ENCODE measurements around the gene LARGE1.

The LARGE1 gene

DNA sequence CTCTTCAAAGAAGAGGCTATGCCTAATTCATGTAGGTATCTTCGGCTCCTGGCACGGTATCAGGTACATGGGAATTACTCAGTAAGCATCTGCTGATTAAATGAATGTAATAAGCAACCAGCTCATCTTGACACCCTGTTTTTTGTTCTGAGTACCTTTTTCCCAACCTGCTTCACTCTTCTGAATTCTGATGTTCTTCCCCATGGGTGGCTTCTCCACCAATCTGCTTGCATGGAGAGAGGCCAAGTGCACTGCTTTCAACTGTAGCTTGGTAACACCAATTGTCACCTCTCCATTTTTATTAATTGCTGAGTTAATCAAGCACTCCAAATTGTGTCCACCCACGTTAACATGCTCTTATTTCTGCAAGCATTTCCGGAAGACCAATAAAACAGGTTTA is 40.5 kb downstream of the LARGE1 start:
- DNase-seq (ENCODE audit: low spot score) = no peak
- TF ChIP-seq CTCF (IDR thresholded peaks at IDR 0.05; ENCODE audit: borderline replicate concordance, control extremely low read depth, extremely low read depth, insufficient read depth, missing control alignments) = no peak
- in situ Hi-C loops (cut with MboI; ENCODE audit: low sequenced_read_pairs, unreplicated experiment) = no loop called here

DNA sequence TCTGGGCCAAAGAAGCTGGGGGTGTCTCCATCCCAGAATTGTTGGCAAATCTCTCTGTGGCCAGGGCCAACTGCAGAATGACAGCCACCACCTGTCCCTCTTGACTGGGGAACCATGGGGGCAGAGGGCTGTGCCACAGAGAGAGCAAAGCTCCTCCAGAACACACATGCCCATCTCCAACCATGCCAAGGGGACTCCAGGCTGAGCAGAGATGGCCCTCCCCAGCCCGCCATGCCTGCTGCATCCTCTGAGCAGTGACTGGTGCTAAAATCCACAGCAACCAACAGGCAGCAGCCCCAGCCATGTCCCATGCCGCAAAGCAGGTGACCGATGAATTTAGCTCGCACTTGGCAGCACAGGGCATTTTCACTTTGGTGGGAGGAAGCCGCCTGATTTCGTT is 45.0 kb downstream of the LARGE1 start:
- in situ Hi-C loops (cut with MboI; ENCODE audit: low sequenced_read_pairs, unreplicated experiment) = no loop called here
- no peak for TF ChIP-seq CTCF (IDR thresholded peaks at IDR 0.05; ENCODE audit: borderline replicate concordance, control extremely low read depth, extremely low read depth, insufficient read depth, missing control alignments)
- DNase-seq (ENCODE audit: low spot score) = no peak

GRCh38 chr22:33874206-33874605 is 46.1 kb downstream of the LARGE1 start:
- no peak for TF ChIP-seq CTCF (IDR thresholded peaks at IDR 0.05; ENCODE audit: borderline replicate concordance, control extremely low read depth, extremely low read depth, insufficient read depth, missing control alignments)
- DNase-seq (ENCODE audit: low spot score) = no peak
- in situ Hi-C loops (cut with MboI; ENCODE audit: low sequenced_read_pairs, unreplicated experiment) = no loop called here

- in situ Hi-C loops (cut with MboI; ENCODE audit: low sequenced_read_pairs, unreplicated experiment) = no loop called here
- TF ChIP-seq CTCF (IDR thresholded peaks at IDR 0.05; ENCODE audit: borderline replicate concordance, control extremely low read depth, extremely low read depth, insufficient read depth, missing control alignments) = no peak
- no peak for DNase-seq (ENCODE audit: low spot score)
Observed at GRCh38 chr22:33873666-33874065, 46.6 kb downstream of the LARGE1 start.

- in situ Hi-C loops (cut with MboI; ENCODE audit: low sequenced_read_pairs, unreplicated experiment) = no loop called here
- no peak for TF ChIP-seq CTCF (IDR thresholded peaks at IDR 0.05; ENCODE audit: borderline replicate concordance, control extremely low read depth, extremely low read depth, insufficient read depth, missing control alignments)
- DNase-seq (ENCODE audit: low spot score) = no peak
Observed at GRCh38 chr22:33873186-33873585, 47.1 kb downstream of the LARGE1 start.

- in situ Hi-C loops (cut with MboI; ENCODE audit: low sequenced_read_pairs, unreplicated experiment) = no loop called here
- DNase-seq (ENCODE audit: low spot score) = peak; percentile 65
- no peak for TF ChIP-seq CTCF (IDR thresholded peaks at IDR 0.05; ENCODE audit: borderline replicate concordance, control extremely low read depth, extremely low read depth, insufficient read depth, missing control alignments)
Observed at GRCh38 chr22:33871935-33872334, 48.3 kb downstream of the LARGE1 start.

DNA sequence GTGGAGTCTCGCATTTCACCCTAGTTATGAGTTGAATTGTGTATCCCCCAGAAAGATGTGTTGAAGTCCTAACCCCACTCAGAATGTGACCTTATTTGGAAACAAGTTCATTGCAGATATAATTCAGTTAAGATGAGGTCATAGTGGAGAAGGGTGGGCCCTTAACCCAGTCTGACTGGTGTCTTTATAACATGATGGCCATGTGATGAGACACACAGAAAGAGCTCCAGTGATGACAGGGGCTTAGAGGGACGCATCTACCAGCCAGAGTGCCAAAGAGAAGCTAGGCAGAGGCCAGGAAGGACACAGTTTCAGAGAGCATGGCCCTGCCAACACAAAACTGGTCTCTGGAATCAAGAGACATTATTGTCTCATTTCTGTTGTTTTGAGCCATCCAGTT is 50.3 kb downstream of the LARGE1 start:
- in situ Hi-C loops (cut with MboI; ENCODE audit: low sequenced_read_pairs, unreplicated experiment) = no loop called here
- no peak for TF ChIP-seq CTCF (IDR thresholded peaks at IDR 0.05; ENCODE audit: borderline replicate concordance, control extremely low read depth, extremely low read depth, insufficient read depth, missing control alignments)
- DNase-seq (ENCODE audit: low spot score) = no peak
